A549 (cell line): ENCODE results near the gene TOX2.

Experiments used
- CBX2 ChIP-seq: fragments of 200-600 bp; sonication (generic); IDR thresholded peaks from 2 replicates; pipeline ENCODE4 v1.6.1; 2016; ENCODE audit warnings: low read depth, mild to moderate bottlenecking, borderline replicate concordance
- CEBPB ChIP-seq, 2 experiments: fragments of >200 bp in 1 of 2; sonication (Bioruptor Twin) in 1 of 2; formaldehyde crosslinking in 1 of 2; IDR thresholded peaks; 2 replicates each; pipeline ENCODE4 v1.6.1; 2012 to 2016
- CTCF ChIP-seq: fragments of >200 bp; sonication (Bioruptor Twin); formaldehyde crosslinking; IDR thresholded peaks from 3 replicates; pipeline ENCODE4 v1.5.1; 2016
- HDAC2 ChIP-seq: fragments of 200-600 bp; sonication (generic); IDR thresholded peaks from 2 replicates; pipeline ENCODE4 v1.6.1; 2016
- HOXA7 ChIP-seq: fragments of 250-450 bp; sonication (Bioruptor Pico); IDR thresholded peaks from 2 replicates; pipeline ENCODE4 v1.5.0; 2020; ENCODE audit warnings: mild to moderate bottlenecking, moderate library complexity
- JUNB ChIP-seq: fragments of >200 bp; sonication (Bioruptor Twin); formaldehyde crosslinking; IDR thresholded peaks from 2 replicates; pipeline ENCODE4 v1.6.1; 2016
- MAZ ChIP-seq: fragments of 150-350 bp; IDR thresholded peaks from 2 replicates; pipeline ENCODE4 v1.6.1; 2014; ENCODE audit warnings: antibody characterized with exemption, low read depth, low read length, borderline replicate concordance
- MYC ChIP-seq: IDR thresholded peaks from 2 replicates; pipeline ENCODE4 v1.6.1; 2012; ENCODE audit warnings: mild to moderate bottlenecking, inconsistent platforms, low read length, improper control_type of control experiment, borderline replicate concordance
- RAD21 ChIP-seq, 2 experiments: fragments of >200 bp in 1 of 2; sonication (Bioruptor Twin) in 1 of 2; formaldehyde crosslinking in 1 of 2; IDR thresholded peaks in 1 of 2; conservative IDR thresholded peaks in 1 of 2; 2 replicates in 1 of 2; 3 replicates in 1 of 2; pipeline ENCODE4 v1.6.1; 2012 to 2018; ENCODE audit warnings: inconsistent platforms in 1 of 2
- RFX5 ChIP-seq: fragments of 450-650 bp; IDR thresholded peaks from 2 replicates; pipeline ENCODE4 v1.7.1; 2014; ENCODE audit warnings: antibody characterized with exemption, mild to moderate bottlenecking, moderate library complexity
- ZC3H11A ChIP-seq: fragments of 450-650 bp; IDR thresholded peaks from 2 replicates; pipeline ENCODE4 v1.6.1; 2014; ENCODE audit warnings: antibody characterized with exemption, mild to moderate bottlenecking

DNA sequence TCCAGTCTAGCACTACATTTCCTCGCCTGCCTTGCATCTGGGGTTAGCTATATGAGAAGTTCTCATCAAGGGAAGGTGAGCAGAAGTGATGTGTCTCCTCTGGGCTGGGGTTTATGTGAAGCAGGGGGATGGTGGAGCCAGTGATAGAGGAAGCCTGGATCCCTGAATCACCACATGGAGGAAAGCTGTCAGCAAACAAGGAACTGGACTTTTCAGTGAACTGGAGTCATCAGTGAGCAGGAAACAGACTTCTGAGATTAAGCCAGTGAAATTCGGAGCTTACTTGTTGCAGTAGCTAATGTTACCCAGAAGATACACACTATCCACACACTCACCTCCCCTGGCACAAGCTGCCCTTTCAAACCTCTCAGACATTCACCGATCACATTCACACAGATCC, 13.4 kb upstream of the TOX2 start:
- TF ChIP-seq RFX5 (no peak), HDAC2 (no peak), MAZ (no peak), HOXA7 (CRISPR knock-in tag) (no peak), ZC3H11A (no peak), CEBPB (IDR thresholded peaks at IDR 0.05) (no peak), CBX2 (no peak), RAD21 (conservative IDR thresholded peaks at IDR 0.05 in 1 of 2, IDR thresholded peaks at IDR 0.05 in 1 of 2) (no peak), MYC (no peak), CTCF (no peak), JUNB (no peak)
